GM18526 (cell line): ENCODE measurements around the gene NID1.

ENCODE experiments used
- POLR2A ChIP-seq: IDR thresholded peaks from 3 replicates; pipeline ENCODE4 v1.6.1; 2011; ENCODE audit not compliant: insufficient read length; ENCODE audit errors: extremely low read depth

Gene NID1

GRCh38 chr1:236025836-236026235 lies 39.1 kb downstream of the NID1 start:
- no peak for TF ChIP-seq POLR2A

GRCh38 chr1:236024641-236025040 lies 40.2 kb downstream of the NID1 start:
- TF ChIP-seq POLR2A, result no peak

GRCh38 chr1:236023926-236024565 lies 40.8 kb downstream of the NID1 start:
- no peak for TF ChIP-seq POLR2A

- TF ChIP-seq POLR2A, result no peak
Measured at GRCh38 chr1:236021424-236022135, 43.3 kb downstream of the NID1 start.

GRCh38 chr1:236020359-236021219 lies 44.3 kb downstream of the NID1 start:
- TF ChIP-seq POLR2A, result no peak

- TF ChIP-seq POLR2A, result no peak
Measured at GRCh38 chr1:236018885-236019453, 45.9 kb downstream of the NID1 start.

GRCh38 chr1:236016782-236017400 lies 48.0 kb downstream of the NID1 start:
- no peak for TF ChIP-seq POLR2A

GRCh38 chr1:236016083-236016482 lies 48.8 kb downstream of the NID1 start:
- TF ChIP-seq POLR2A, result no peak

GRCh38 chr1:236015539-236015938 lies 49.4 kb downstream of the NID1 start:
- TF ChIP-seq POLR2A, result no peak

GRCh38 chr1:236013330-236013729 lies 51.6 kb downstream of the NID1 start:
- no peak for TF ChIP-seq POLR2A

GRCh38 chr1:236011641-236012040 lies 53.2 kb downstream of the NID1 start:
- TF ChIP-seq POLR2A, result no peak

GRCh38 chr1:236010443-236010842 lies 54.4 kb downstream of the NID1 start:
- no peak for TF ChIP-seq POLR2A

GRCh38 chr1:236009857-236010256 lies 55.0 kb downstream of the NID1 start:
- no peak for TF ChIP-seq POLR2A

GRCh38 chr1:236009191-236009590 lies 55.7 kb downstream of the NID1 start:
- TF ChIP-seq POLR2A, result no peak

GRCh38 chr1:236007781-236008180 lies 57.1 kb downstream of the NID1 start:
- TF ChIP-seq POLR2A, result no peak
